ENCODE results near the gene DYRK2. TPM values are rescaled to one million over a fixed set of nuclear protein-coding genes. Genes with fewer than 3 reads are reported as not detected.

The DYRK2 gene
- total RNA-seq, 1 experiment from 2014 or later, result 28.6 TPM

GRCh38 chr12:67664171-67664570 is 15.6 kb downstream of the DYRK2 start:
- POLR2A ChIA-PET (ENCODE audit: low non-redundant PET), result no interaction called here
- BruUV-seq (replicated peaks), result no TSS peak

GRCh38 chr12:67665679-67666078 is 17.1 kb downstream of the DYRK2 start:
- CTCF ChIA-PET, result no interaction called here

More at GRCh38 chr12:67664171-67664570, 15.6 kb downstream of the DYRK2 start:
- CTCF ChIA-PET, result no interaction called here
- no peak for DNase-seq (ENCODE audit: low spot score)
- H3K9me3 ChIP-seq (ENCODE audit: low read depth, low read length, poor library complexity, severe bottlenecking), result no peaks in the 10 kb centered on the region
- no peak overlapping the region for H3K4me3 ChIP-seq (ENCODE audit: low read depth, low read length, poor library complexity, severe bottlenecking)
- peaks cover 16% of the 10 kb centered on the region for H3K4me1 ChIP-seq (ENCODE audit: insufficient read depth, low read length, poor library complexity, severe bottlenecking)
- peaks cover 1% of the 10 kb centered on the region for H3K36me3 ChIP-seq (ENCODE audit: insufficient read depth, low read length, poor library complexity, severe bottlenecking)
- TF ChIP-seq EZH2 (IDR thresholded peaks at IDR 0.05; ENCODE audit: borderline replicate concordance, low read depth, low read length, poor library complexity, severe bottlenecking), result no peak
- H3K27ac ChIP-seq (ENCODE audit: low read depth, low read length, poor library complexity, severe bottlenecking), result no peak overlapping the region
- intact Hi-C loops (cut with micrococcal nuclease; ENCODE audit: unreplicated experiment), result no loop called here
- H3K27me3 ChIP-seq (replicated peaks; ENCODE audit: insufficient read depth, low read depth, low read length, poor library complexity), result no peaks in the 10 kb centered on the region

GRCh38 chr12:67666605-67667004 is 18.1 kb downstream of the DYRK2 start:
- ChIA-PET CTCF (no interaction called here), POLR2A (ENCODE audit: low non-redundant PET) (no interaction called here)
- Histone ChIP-seq H3K4me1 (ENCODE audit: insufficient read depth, low read length, poor library complexity, severe bottlenecking) (peaks cover 5% of the 10 kb centered on the region), H3K36me3 (ENCODE audit: insufficient read depth, low read length, poor library complexity, severe bottlenecking) (no peaks in the 10 kb centered on the region), H3K9me3 (ENCODE audit: low read depth, low read length, poor library complexity, severe bottlenecking) (no peaks in the 10 kb centered on the region), H3K27me3 (replicated peaks; ENCODE audit: insufficient read depth, low read depth, low read length, poor library complexity) (no peaks in the 10 kb centered on the region), H3K4me3 (ENCODE audit: low read depth, low read length, poor library complexity, severe bottlenecking) (no peak overlapping the region), H3K27ac (ENCODE audit: low read depth, low read length, poor library complexity, severe bottlenecking) (no peak overlapping the region)
- TF ChIP-seq EZH2 (IDR thresholded peaks at IDR 0.05; ENCODE audit: borderline replicate concordance, low read depth, low read length, poor library complexity, severe bottlenecking) (no peak), CTCF (conservative IDR thresholded peaks at IDR 0.05; ENCODE audit: low read depth, low read length) (no peak)
- intact Hi-C loops (cut with micrococcal nuclease; ENCODE audit: unreplicated experiment), result no loop called here
- BruUV-seq (replicated peaks), result no TSS peak
- DNase-seq (ENCODE audit: low spot score), result no peak

More at GRCh38 chr12:67665679-67666078, 17.1 kb downstream of the DYRK2 start:
- DNase-seq (ENCODE audit: low spot score), result no peak
- no TSS peak for BruUV-seq (replicated peaks)
- no peak for TF ChIP-seq CTCF (conservative IDR thresholded peaks at IDR 0.05; ENCODE audit: low read depth, low read length)
- no peak for TF ChIP-seq EZH2 (IDR thresholded peaks at IDR 0.05; ENCODE audit: borderline replicate concordance, low read depth, low read length, poor library complexity, severe bottlenecking)
- Histone ChIP-seq H3K4me1 (ENCODE audit: insufficient read depth, low read length, poor library complexity, severe bottlenecking) (peaks cover 13% of the 10 kb centered on the region), H3K27ac (ENCODE audit: low read depth, low read length, poor library complexity, severe bottlenecking) (no peak overlapping the region), H3K4me3 (ENCODE audit: low read depth, low read length, poor library complexity, severe bottlenecking) (no peak overlapping the region), H3K36me3 (ENCODE audit: insufficient read depth, low read length, poor library complexity, severe bottlenecking) (no peaks in the 10 kb centered on the region), H3K9me3 (ENCODE audit: low read depth, low read length, poor library complexity, severe bottlenecking) (no peaks in the 10 kb centered on the region), H3K27me3 (replicated peaks; ENCODE audit: insufficient read depth, low read depth, low read length, poor library complexity) (no peaks in the 10 kb centered on the region)
- intact Hi-C loops (cut with micrococcal nuclease; ENCODE audit: unreplicated experiment), result no loop called here
- POLR2A ChIA-PET (ENCODE audit: low non-redundant PET), result no interaction called here

- CTCF ChIA-PET, result no interaction called here
- BruUV-seq (replicated peaks), result no TSS peak
- intact Hi-C loops (cut with micrococcal nuclease; ENCODE audit: unreplicated experiment), result no loop called here
- H3K4me1 ChIP-seq (ENCODE audit: insufficient read depth, low read length, poor library complexity, severe bottlenecking), result no peaks in the 10 kb centered on the region
- no peaks in the 10 kb centered on the region for H3K27me3 ChIP-seq (replicated peaks; ENCODE audit: insufficient read depth, low read depth, low read length, poor library complexity)
- no peak overlapping the region for H3K27ac ChIP-seq (ENCODE audit: low read depth, low read length, poor library complexity, severe bottlenecking)
- no peaks in the 10 kb centered on the region for H3K36me3 ChIP-seq (ENCODE audit: insufficient read depth, low read length, poor library complexity, severe bottlenecking)
- H3K9me3 ChIP-seq (ENCODE audit: low read depth, low read length, poor library complexity, severe bottlenecking), result no peaks in the 10 kb centered on the region
- H3K4me3 ChIP-seq (ENCODE audit: low read depth, low read length, poor library complexity, severe bottlenecking), result no peak overlapping the region
- POLR2A ChIA-PET (ENCODE audit: low non-redundant PET), result no interaction called here
- no peak for DNase-seq (ENCODE audit: low spot score)
- no peak for TF ChIP-seq EZH2 (IDR thresholded peaks at IDR 0.05; ENCODE audit: borderline replicate concordance, low read depth, low read length, poor library complexity, severe bottlenecking)
- no peak for TF ChIP-seq CTCF (conservative IDR thresholded peaks at IDR 0.05; ENCODE audit: low read depth, low read length)
These were observed 18.9 kb downstream of the DYRK2 start for GRCh38 chr12:67667276-67668073.
